Fibroblast of lung (primary cell): Measurements from ENCODE around the gene ASB6.

Source experiments
- CTCF ChIP-seq, 2 donors: IDR thresholded peaks in 1 of 2; conservative IDR thresholded peaks in 1 of 2; 1 replicate in 1 of 2; 2 replicates in 1 of 2; pipeline ENCODE4 v1.5.1; 2011 to 2012; ENCODE audit warnings: low read length in 2 of 2, control low read depth in 1 of 2, inconsistent platforms in 1 of 2, low read depth in 1 of 2, mild to moderate bottlenecking in 1 of 2
- EZH2 ChIP-seq: IDR thresholded peaks from 2 replicates; pipeline ENCODE4 v1.5.1; 2012; ENCODE audit warnings: low read length, control low read depth, mild to moderate bottlenecking; ENCODE audit errors: missing control alignments

DNA sequence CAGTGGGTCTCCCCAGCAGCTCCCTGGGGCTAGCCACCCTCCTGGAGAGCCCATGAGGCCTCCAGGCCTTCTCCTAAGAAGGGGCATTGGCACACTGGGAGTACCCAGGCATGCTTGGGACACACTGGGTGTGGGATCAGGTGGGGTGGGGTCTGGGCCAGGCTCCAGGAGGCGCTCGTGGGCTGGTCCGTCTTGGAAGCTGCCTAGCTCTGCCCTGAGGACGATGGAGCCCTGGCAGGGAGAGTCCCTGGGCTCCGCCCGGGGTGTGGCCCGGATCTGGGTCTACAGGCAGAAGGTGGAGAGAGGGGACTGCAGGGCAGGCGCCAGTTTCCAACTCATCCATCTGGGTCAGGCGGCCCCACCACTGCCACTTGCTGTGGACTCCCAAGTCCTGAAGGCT lies 25.9 kb upstream of the ASB6 start:
- TF ChIP-seq CTCF (conservative IDR thresholded peaks at IDR 0.05 in 1 of 2, IDR thresholded peaks at IDR 0.05 in 1 of 2; ENCODE audit: low read depth in 1 of 2, low read length in 2 of 2), result no peak
- no peak for TF ChIP-seq EZH2
